GM19468 (cell line): ENCODE measurements around the gene MYO16.

Experiments used
- ATAC-seq: cut with Tn5 transposase; IDR thresholded peaks from one replicate; pipeline ENCODE4 v1.9.1; 2021; ENCODE audit warnings: mild to moderate bottlenecking, moderate library complexity, moderate number of reproducible peaks; ENCODE audit not compliant: unreplicated experiment; ENCODE audit errors: extremely low read depth

MYO16 gene

DNA sequence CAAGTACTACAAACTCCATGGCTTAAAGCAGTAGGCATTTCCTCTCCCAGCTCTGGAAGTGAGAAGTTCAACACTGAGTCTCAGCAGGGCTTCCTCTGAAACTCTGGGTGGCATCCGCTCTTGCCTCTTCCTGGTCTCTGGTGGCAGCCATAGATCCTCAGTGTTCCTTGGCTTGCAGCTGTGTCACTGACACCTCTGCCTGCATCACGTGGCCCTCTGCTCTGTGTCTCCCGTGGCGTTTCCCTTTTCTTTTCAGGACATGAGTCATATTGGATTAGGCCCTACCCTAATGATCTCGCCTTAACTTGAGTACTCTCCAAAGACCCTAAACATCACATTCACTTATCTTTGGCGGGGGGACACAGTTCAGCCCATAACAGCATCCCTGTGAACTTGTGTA is 466.7 kb downstream of the MYO16 start:
- ATAC-seq, result no peak

DNA sequence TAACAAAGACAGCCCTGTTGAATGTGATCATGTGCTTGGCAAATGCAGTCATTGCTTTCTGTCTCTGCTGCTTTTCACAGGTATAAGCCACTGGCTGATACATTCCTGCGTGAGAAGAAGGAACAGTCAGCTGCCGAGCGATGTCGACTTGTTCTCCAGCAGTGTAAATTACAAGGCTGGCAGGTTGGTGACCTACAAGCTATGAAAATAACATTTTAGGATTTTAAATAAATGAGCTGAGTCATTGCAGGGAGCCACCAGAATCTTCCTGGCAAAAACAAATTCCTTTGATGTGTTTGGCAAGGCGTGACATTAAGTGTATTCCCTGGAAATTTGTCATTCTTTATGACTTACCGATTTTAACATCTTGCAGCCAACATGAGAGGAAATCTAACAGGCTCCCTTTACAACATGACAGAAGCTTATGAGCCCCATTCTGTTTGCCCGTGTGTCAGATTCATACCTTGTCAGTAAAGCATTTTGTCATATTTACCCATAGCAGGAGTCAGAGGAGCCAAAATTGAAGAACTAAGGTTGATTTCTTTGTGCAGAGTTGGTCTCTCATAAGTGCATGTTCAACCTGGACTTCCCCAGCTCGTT is 471.4 kb downstream of the MYO16 start:
- no peak for ATAC-seq

DNA sequence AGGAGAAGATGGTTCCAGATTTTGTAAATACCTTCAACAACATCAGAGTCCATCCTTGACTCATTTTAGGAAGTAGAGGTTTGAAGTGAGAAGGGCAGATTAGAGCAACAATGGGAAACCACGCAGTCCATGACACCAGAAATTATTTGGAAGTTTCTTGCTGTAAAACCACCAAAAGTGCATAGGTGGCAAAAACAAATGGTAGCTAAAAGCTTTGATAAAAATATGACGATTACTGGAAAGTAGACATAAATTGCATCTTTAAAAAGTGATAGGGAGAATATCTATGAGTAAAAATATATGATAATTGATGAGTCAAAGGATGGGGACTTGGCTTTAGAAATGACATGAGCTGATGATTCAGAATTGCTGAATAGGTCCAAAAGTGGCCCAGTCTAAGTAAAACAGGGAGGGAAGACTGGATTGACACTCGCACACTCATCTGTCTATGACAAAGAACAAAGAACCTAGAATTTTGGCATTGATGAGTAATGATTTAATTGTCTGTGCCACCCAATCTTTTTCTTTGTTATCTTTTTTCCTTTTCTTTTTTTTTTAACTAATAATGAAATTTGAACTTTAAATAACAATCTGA is 472.2 kb downstream of the MYO16 start:
- ATAC-seq, result no peak

DNA sequence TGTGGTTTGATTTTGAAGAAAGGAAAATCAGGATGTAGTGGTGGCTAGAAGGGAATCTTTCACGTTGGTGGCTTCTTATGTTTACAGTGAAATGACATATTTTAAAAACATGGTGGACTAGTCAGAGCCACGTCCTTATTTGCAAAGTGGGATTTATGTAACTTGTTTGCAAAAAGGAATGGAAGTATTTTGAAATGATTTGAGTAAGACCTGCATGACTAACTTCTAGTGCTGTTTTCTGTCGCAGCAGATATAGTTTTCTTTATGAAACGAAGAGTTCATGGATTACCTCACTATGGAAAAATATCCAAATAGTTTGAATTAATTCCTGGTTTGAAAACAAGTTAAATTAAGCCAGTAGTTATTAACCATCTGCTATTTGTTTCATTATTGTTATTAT is 476.5 kb downstream of the MYO16 start:
- no peak for ATAC-seq

DNA sequence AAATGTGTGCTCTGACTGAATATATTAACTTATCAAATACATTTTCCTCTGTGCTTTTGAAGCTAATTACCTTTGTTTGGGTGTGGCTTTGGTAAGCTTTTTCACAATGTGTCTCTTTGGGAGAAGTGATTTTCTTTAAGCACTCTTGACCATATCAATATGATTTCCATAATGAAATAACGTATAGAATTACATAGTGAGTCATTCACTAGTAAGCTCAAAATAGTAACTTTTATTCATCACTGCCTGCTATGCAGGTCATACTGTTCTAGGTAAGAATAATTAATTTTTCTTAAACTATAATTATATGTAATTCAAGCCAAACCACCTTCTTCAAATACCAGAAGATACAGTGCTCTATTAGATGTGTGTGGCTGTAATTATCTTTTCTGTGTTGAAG is 480.7 kb downstream of the MYO16 start:
- ATAC-seq, result no peak

DNA sequence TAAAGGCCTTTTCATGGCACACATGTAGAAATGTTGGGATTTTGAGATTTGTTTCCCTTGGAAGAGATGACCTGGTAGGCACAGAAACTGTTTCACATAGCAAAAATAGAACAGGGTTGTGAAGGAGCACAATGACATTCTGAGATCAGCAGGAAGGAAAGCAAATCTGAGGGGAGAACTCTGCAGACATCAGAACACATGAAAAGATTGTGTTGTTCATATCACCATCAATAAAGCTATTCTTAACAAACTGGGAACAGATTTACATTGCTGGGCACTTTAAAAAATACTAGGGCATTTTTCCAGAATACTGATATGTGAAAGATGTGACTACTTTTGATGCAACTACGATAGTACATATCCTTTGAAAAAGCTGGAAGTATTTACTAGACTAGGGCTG is 481.7 kb downstream of the MYO16 start:
- ATAC-seq, result no peak

DNA sequence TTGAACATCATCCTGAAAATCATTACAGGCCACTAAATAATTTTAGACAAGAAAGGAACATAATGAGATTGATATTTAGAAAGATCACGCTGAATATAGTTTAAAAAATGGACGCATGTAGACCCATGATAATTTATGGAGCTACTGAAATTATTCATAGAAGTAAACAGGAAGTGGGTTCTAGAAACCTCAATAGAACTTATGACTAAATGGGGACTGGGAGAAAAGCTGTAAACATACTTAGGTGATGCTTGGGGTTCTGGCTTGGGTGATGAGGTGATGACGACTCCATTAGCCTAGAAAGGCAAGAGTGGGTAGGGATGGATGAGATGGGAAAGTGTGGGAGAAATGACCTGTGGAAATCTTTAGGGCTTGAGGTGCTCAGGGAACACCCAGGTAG is 484.0 kb downstream of the MYO16 start:
- no peak for ATAC-seq

DNA sequence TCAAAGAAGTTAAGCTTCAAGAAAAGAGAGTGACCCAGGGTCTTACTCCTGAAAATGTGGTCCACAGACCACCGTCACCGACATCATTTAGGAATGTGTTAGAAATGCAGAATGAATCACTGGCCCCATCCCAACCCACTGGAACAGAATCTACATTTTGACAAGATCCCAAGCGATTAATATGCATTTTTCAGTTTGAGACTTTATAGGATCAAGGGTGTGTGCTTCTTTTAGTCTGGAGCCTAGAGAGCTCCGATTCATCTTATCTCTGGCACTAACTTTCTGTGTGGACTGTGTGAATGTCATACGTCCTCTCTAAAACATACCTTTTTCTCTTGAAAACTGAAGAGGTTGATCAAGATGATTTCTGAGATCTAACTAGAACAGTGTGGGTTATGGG is 484.8 kb downstream of the MYO16 start:
- ATAC-seq, result no peak

DNA sequence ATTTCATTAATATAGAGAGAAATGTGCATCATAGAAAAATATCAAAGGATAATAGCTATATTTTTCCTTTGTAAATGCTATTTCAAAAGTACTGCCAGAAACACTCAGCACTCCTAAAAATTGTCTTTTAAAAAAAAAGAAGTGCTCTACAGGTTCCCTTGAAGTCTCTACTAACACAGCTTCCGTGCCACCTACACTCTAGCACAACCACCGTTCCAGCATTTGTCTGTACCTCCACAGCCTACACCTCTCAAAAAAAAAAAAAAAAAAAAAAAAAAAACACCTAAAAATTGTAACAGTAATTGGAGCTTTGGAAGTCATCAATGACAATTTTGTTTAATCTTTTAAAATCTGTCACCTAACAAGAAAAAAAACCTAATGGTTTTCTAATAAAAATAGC is 485.6 kb downstream of the MYO16 start:
- ATAC-seq, result no peak

DNA sequence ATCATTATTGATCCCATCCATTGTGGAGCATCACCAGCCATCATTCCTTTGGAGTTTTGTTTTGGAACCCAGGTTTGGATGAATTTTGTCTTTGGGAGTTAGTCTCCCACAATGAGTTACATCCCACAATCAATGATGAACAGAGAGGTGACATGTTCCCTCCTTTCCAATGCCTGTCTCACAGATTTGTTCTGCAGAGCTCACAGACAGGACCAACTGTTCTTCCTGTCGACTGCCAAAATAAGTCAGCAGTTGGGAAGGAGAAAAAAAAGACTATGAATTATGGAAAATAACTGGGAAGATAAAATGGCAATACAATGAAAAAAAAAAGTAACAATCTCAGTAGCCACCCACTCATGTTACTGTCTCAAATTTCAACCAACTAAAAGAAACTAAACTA is 489.1 kb downstream of the MYO16 start:
- no peak for ATAC-seq

DNA sequence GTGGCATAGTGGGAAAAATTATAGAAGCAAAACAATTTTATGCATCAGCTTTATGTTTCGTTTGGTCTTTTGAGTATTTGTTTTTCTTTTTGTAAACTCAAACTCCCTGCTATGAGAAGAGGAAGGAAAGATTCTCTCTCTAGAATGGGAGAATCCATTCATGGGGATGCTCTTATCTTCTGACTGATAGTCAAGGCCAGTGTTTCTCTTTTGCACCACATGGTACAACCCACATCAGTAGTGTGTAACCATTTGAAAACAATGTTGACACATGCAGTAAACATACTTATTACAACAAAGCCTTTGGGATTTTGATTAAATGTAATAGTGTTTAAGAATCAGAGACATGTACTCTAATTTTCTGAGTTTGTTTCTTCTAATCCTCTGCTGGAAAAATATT is 490.5 kb downstream of the MYO16 start:
- no peak for ATAC-seq

DNA sequence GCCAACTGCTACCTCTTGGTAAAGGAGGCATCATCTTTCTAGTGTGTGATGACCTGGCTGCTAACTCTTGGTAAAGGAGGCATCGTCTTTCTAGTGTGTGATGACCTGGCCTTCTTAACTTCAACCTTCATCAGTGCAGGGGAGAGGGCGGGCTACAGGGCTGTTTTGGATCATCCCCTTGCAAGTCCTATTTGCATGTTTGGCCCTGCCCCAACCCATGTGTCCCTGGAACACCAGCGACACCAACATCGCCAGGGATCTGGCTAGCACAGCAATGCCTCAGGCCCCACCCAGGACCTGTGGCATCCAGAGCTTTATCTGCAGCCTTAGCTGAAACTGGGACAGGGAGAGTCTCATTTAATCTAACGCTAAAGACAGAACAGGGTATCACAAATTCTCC is 492.4 kb downstream of the MYO16 start:
- no peak for ATAC-seq

DNA sequence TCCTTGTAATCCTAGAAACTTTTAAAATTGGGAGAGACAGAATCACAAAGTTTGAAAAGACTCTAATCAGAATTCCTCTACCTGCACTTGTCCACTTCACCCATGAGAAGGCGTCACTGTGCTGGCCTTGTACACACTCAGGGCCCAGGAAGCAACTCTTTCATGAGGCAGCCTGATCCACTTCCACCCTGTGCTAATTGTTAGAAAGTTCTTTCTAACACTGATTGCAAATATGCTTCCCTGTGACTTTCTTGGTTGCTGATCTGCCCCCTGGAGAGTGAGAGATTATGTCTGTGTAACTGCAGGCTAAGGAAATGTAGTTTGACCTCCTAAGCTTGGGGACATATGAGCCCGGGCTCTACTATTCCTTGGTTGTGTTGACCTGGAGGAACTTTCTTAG is 494.6 kb downstream of the MYO16 start:
- ATAC-seq, result no peak

DNA sequence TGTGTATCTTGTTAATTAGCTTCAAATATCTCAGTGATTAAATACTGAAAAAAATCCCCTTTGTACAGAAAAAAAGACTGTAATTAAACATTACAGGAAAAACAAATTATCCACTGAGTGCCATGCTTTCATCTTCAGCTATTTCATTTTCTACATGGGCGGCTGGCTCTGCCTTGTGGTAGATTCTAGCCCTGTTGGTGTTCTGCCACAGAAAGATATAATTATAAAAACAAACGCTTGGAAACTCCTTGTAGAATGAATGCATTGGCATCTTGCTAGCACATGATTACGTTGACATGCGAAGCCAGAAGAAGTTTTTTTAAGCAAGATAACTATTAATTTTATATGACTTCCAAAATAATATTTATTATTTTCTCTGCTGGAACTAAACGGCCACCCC is 496.8 kb downstream of the MYO16 start:
- ATAC-seq, result no peak

DNA sequence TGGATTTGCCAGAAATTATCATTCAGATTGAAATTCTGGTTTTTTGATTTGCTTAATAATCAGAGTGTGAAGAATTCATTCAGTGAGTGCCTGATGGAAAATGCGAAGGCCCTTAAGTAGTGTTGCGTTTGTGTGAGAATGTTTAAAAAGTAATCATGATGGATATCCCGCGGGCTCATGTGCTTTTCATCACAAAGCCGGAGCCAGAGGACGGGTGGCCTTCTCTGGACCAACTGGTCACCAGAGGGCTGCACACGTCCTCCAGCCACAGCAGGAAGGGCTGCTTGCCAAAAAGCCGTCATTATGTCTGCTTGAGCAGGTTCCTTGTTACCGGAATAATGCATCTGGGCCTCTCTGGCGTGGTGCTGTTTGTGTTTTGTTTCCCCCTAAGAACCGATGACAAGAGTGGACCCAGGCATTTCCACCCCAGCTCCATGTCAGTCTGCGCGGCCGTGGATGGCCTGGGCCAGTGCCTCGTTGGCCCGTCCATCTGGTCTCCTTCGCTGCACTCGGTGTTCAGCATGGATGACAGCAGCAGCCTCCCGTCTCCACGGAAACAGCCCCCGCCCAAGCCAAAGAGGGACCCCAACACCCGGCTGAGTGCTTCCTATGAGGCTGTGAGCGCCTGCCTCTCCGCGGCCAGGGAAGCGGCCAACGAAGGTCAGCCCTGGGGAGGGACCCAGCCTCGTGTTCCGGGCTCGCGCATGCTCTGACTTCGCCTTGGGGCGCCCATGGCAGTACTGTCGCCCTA is 497.7 kb downstream of the MYO16 start:
- ATAC-seq, result no peak

DNA sequence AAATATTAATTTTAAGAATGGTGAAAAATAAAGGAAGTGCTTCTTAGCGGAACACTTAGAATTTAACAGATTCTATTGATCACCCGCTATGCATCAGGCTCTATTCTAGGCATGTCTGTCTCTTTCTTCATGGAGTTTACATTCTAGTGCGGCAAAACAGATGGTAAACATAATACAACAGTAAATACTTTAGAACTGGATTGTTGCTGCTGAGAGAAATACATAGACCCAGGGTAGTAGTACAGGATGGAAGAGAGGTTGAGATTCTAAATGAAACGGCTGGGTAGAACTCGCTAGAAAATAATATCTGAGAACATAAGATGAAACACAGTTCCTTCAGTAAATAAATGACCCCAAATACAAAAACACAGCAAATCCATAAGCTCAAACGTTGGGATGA is 498.7 kb downstream of the MYO16 start:
- no peak for ATAC-seq

DNA sequence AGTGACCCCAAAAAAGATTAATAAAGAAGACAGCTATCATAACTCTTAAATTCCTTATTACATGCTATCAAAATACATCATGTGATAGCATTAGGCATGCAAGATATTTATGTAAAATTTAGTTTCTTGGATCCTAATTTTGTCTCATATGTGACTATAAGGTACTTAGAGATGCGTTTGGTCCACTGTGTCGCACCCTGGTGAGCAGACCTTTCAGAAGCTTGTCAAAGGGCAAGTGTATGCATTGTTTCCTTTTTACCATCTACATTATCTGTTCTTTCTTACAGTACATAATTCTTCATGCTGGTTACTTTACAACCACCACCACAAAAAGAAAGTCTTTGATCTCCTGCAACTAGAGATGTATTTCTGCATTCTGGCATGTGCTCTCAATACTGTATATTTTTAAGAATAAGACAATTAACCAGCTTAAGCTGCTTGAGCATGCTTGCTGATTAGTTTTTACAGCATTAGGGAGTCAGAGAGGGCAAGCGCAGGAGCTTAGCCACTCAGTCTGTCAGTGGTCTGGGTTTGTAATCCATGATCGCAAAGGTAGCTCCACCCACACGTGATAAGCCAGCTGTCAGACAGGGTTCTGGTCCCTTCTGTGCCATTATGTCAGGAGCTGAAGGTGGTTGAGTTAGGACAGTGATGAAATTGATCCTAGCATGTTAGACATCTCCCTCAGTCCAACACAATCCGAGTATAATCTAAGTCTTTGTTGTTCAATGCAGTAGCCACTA is 500.9 kb downstream of the MYO16 start:
- ATAC-seq, result no peak

DNA sequence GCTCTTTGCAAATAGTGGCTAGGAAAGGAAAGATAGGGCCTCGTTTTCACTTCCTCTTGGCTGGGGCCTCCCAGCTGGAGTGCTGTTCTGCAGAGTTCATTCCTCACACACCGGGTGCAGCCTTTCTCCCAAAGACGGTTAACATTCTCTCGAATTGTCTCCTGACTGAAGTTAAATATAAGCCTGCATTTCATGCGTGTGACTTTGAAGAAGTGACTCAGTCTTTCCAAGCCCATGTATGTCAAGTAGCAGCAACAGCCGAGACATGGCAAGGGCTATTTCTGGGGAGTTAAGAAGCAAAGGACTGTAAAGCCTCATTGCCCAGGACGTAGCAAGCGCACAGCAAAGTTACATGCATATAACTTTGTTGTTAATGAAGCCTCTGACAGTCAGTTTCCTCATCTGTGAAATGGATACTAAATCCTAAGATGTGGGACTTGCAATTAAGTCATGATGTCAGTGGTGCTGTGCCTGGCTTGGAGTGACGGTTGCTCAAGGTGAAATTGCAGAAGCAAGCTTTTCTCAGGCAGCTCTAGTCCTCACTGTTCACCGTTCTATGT is 502.4 kb downstream of the MYO16 start:
- peak; percentile 67 for ATAC-seq

DNA sequence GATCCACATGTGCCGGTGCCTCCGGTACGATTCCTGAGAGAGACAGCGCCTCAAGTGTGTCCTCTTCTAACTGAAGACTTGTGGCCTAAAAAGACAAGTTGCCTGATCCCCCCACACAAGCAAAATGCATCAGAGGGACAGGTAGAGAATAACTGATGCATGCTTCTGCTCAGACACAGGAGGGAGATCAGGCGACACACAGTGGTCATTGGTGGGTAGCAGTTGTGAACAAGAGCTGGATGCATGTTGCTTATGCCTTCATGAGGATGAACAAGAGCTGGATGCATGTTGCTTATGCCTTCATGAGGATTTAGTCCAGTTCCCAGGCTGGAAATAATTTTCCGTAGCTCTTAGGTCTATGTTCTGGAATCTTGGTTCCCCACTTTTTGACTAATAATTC is 505.6 kb downstream of the MYO16 start:
- ATAC-seq, result no peak

DNA sequence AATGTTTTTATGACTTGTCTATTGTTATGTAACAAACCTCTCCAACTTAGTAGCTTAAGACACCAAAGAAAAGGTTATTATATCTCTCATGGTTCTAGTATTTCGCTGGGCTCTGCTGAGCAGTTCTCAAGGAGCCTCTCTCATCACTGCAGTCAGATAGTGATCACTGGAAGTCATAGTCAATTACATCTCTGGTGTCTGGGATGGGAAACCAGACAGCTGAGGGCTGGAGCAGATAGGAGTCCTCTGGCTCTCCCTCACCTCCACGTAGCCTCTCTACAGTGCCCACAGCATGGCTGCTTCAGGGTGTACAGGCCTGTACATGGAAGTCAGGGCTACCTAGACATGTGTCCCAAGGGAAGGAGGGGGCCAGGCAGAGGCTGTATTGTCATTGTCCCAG is 507.5 kb downstream of the MYO16 start:
- no peak for ATAC-seq

DNA sequence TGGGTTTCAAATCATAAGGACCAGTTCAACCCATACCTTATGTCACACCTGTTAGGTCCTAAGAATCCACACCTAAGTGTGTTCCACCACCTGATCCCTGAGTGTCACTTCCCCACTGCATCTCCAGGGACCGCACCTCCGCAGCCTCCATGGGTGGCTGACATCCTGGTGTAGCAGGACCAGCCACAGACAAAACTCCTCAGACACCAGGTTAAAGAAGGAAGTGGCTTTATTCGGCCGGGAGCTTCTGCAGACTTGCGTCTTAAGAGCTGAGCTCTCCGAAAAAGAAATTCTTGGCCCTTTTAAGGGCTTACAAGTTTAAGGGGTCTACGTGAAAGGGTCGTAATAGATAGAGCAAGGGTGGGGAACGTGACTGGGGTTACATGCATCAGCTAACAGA is 509.9 kb downstream of the MYO16 start:
- ATAC-seq, result no peak
